HG03045 (cell line): ENCODE measurements around the gene TYK2.
"Not testable (repeated sequence)": the region's sequence is repeated elsewhere in the genome, so short reads cannot be mapped to it uniquely, and the experiment has no call there.

Source experiments
- ATAC-seq: cut with Tn5 transposase; IDR thresholded peaks from one replicate; pipeline ENCODE4 v1.9.1; 2021; ENCODE audit warnings: mild to moderate bottlenecking, moderate library complexity; ENCODE audit not compliant: unreplicated experiment

Gene TYK2

GRCh38 chr19:10378124-10378523 is 2.2 kb downstream of the TYK2 start:
- no peak for ATAC-seq

DNA sequence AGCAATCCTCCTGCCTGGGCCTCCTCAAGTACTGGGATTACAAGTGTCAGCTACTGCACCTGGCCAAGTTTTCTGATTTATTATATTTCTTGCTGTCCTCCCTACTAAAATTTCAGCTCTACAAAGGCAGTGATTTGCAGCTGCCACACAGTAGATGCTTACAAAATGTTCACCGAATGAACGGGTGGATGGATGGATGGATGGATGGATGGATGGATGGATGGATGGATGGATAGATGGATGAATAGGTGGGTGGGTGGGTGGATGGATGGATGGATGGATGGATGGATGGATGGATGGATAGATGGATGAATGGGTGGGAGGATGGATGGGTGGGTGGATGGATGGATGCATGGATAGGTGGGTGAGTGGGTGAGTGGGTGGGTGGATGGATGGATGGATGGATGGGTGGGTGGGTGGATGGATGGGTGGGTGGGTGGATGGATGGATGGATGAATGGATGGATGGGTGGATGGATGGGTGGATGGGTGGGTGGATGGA is 3.2 kb downstream of the TYK2 start:
- not testable (repeated sequence) for ATAC-seq

GRCh38 chr19:10374931-10375330 is 5.4 kb downstream of the TYK2 start:
- ATAC-seq: no peak

GRCh38 chr19:10372690-10373089 is 7.7 kb downstream of the TYK2 start:
- no peak for ATAC-seq

- no peak for ATAC-seq
These were observed 12.1 kb downstream of the TYK2 start for GRCh38 chr19:10368101-10368803.

DNA sequence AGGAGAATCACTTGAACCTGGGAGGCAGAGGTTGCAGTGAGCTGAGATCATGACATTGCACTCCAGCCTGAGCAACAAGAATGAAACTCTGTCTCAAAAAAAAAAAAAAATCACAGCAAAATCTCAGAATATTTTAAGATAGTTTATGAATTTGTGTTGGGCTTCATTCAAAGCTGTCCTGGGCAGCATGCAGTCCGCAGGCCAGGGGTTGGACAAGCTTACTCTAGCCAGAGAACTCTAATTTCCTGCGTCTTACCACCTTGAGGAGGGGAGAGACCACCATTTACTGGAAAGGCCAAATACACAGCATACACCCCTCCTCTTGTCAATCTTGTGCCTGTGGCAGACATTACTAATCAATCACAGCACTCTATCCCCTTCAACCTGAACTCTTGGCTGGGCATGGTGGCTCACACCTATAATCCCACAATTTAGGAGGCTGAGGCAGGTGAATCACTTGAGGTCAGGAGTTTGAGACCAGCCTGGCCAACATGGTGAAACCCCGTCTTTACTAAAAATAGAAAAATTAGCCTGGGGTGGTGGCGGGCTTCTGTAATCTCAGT is 13.3 kb downstream of the TYK2 start:
- not testable (repeated sequence) for ATAC-seq

DNA sequence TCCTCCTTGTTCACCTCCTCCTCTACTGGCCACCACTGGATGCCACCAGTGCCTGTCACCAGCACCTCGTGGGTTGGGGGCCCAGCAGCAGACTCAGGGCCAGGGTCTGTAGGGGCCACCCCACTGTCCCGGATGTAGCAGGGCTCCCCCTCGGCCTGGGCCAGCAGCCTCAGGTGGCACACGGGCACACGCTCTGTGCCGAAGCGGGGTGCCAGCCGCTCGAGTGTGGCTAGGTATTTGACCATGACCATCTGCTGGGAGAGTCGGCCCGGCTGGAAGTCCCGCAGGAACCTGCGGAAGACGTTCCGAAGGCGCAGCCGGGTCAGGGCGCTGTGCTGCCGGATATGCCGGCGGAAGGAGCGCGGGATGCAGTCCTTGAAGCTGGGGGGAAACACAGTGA is 14.9 kb downstream of the TYK2 start:
- no peak for ATAC-seq

- no peak for ATAC-seq
These were observed 15.7 kb downstream of the TYK2 start for GRCh38 chr19:10364644-10365043.

GRCh38 chr19:10363789-10364281 is 16.5 kb downstream of the TYK2 start:
- ATAC-seq: no peak

- ATAC-seq: no peak
These were observed 18.1 kb downstream of the TYK2 start for GRCh38 chr19:10362259-10362658.

DNA sequence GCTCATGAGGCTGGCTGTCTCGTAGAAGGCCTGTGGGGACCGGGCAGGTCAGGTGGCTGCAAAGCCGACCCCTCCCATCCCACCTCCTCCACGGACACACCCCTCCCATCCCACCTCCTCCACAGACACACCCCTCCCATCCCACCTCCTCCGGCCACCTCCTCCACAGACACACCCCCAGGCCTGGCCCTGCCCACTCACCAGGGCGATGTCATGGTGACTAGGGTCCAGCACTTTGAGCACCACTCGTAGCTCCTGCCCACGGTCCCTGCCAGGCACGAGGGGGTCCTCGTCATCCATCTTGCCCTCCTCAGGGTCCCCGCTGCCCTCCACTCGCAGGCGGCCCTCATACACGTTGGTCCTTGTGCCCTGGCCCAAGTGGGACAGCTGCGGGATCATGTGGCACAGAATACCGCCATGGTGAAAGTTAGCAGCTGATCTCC is 18.8 kb downstream of the TYK2 start:
- ATAC-seq: no peak

GRCh38 chr19:10356431-10356830 is 23.9 kb downstream of the TYK2 start:
- ATAC-seq: no peak

- ATAC-seq: no peak
These were observed 26.5 kb downstream of the TYK2 start for GRCh38 chr19:10353793-10354391.

- ATAC-seq: no peak
These were observed 27.4 kb downstream of the TYK2 start for GRCh38 chr19:10352764-10353671.

DNA sequence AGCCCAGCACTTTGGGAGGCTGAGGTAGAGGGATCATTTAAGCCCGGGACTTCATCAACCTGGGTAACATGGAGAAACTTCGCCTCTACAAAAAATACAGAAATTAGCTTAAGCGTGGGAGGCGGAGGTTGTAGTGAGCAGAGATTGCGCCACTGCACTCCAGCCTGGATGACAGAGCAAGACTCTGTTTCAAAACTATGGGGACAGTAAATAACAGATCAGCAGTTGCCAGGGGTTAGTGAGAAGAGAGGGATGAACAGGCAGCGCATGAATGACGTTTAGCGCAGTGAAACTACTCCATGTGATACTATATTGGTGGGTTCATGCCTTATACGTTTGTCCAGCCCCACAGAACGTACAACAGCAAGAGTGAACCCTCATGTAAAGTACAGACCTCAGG is 33.9 kb downstream of the TYK2 start:
- ATAC-seq: no peak

GRCh38 chr19:10344780-10345179 is 35.6 kb downstream of the TYK2 start:
- ATAC-seq: no peak

- no peak for ATAC-seq
These were observed 36.9 kb downstream of the TYK2 start for GRCh38 chr19:10343495-10343894.

DNA sequence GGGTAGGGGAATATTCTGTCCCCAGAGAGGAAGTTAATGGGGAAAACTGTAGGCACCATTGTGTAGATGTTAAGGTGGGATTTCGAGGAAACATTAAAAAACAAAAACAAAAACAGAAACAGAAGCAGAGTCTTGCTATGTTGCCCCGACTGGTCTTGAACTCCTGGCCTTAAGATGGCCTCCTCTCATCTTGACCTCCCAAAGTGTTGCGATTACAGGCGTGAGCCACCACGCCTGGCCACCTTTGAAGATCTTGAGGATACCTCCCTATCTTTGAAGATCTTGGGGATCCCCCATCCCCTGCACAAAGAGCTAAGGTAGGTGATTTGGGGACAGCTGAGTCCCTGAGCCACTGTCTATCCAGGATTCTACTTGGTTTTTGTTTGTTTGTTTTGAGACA is 40.4 kb downstream of the TYK2 start:
- ATAC-seq: no peak

DNA sequence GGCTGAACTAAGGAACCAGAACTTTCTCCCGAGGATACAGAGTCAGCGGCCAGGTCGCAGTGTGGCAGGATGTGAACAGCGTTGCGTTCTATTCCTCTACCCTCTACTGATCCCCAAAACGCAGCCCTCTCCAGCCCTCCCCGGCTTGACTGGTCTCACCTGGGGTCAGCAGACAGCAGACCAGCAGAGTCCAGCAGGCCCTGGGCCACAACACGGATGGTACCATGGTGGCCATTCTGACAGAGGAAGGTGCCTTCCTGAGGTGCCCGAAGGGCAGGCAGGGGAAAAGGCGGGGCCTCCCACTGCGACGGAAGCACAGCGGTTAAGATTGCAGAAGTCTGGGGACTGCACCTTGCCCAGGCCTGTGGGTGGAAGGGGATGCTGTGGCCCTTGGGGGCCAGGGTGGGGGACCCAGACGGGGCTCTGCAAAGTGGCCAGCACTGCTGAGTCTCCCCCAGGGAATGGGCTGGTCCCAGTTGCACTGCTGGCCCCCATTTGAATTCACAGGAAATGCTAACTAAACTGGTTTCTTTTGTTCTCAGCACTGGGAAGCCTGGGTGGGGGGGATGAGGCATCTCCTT is 40.9 kb downstream of the TYK2 start, which contains the start of gene ICAM3:
TSS of gene ICAM3 (minus strand) at position 245 of the 581 bp plus-strand sequence. CDS start at position 235, 10 bp downstream.
- peak; percentile 47 for ATAC-seq

- ATAC-seq: no peak
These were observed 41.4 kb downstream of the TYK2 start for GRCh38 chr19:10338940-10339339.
